Ishikawa (cell line): ENCODE measurements around the gene KRTAP3-1.

ENCODE experiments used
- CEBPB ChIP-seq: IDR thresholded peaks from 2 replicates; pipeline ENCODE4 v1.6.1; 2012
- CREB1 ChIP-seq: IDR thresholded peaks from 2 replicates; pipeline ENCODE4 v1.6.1; 2012; ENCODE audit warnings: low read depth
- EP300 ChIP-seq: IDR thresholded peaks from 2 replicates; pipeline ENCODE4 v1.6.1; 2012; ENCODE audit warnings: borderline replicate concordance
- FOXM1 ChIP-seq: IDR thresholded peaks from 2 replicates; pipeline ENCODE4 v1.6.1; 2012; ENCODE audit warnings: low read depth, borderline replicate concordance
- NFIC ChIP-seq: IDR thresholded peaks from 2 replicates; pipeline ENCODE4 v1.6.1; 2012
- RAD21 ChIP-seq: IDR thresholded peaks from 2 replicates; pipeline ENCODE4 v1.6.1; 2012; ENCODE audit warnings: low read depth
- TAF1 ChIP-seq: IDR thresholded peaks from 2 replicates; pipeline ENCODE4 v1.6.1; 2012; ENCODE audit warnings: low read depth, mild to moderate bottlenecking
- TCF12 ChIP-seq: IDR thresholded peaks from 2 replicates; pipeline ENCODE4 v1.6.1; 2012; ENCODE audit warnings: low read depth
- ZBTB7A ChIP-seq: IDR thresholded peaks from 2 replicates; pipeline ENCODE4 v1.6.1; 2012; ENCODE audit warnings: low read depth

DNA sequence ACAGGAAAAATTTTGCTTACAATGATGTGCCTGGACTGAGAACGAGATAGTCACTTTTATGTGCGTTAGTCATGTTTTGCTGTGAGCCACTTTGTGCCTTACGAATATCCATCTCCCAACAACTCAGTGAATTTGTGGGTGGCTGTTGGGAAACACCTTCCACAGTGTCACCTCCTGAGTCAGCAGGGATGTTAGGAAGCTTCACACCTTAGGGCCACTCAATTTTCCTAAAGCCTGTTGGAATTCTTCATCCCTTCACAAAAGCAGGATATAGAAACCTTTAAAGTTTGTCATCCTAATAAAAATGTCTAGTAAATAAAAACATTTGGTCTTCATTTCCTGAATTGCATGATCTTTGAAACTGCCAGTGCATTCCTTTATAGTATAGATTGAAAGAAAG, 4.3 kb upstream of the KRTAP3-1 start:
- TF ChIP-seq EP300 (no peak), ZBTB7A (no peak), CEBPB (no peak), RAD21 (no peak), TAF1 (no peak), FOXM1 (no peak), NFIC (no peak), TCF12 (no peak), CREB1 (no peak)
